NCI-H1694 treated with DMSO at 0.1 percent for 48 hours (cell line): Measurements from ENCODE around the gene GPN2.

Experiments used
- DNase-seq: peaks from one replicate; lab custom pipeline; 2025; lab: John Stamatoyannopoulos, UW

The GPN2 gene

DNA sequence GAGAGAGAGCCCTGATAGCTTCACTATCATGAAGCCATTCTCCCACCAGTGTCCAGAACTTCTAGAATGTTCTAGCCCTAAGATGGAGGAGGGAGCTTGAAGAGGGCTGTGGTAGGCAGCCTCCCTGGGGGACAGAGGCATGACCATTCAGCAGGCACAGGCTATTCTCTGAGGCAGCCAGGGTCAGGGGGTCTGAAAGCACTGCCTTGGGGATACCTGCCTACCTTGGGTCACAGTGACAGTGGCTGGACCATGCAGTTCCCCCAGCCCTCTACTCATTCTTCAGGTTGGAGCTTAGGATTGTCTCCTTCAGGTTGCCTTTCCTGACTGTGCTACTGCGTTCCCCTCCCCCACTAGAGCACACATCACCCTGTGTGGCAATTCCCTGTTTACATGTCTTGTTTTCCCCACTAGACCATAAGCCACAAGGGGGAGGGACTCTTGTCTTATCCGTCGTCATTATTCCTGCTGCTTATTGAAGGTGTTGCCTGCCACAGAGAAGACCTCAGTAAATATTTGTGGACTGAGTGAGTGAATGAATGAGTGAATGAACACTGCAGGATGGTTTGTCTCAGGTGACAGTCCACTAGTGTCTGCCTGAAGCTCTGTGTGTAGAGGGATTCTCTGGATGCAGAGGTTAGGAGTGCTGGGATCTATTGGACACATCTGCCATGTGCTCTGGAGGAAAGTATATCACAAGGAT is 58.4 kb downstream of the GPN2 start:
- no peak for DNase-seq

DNA sequence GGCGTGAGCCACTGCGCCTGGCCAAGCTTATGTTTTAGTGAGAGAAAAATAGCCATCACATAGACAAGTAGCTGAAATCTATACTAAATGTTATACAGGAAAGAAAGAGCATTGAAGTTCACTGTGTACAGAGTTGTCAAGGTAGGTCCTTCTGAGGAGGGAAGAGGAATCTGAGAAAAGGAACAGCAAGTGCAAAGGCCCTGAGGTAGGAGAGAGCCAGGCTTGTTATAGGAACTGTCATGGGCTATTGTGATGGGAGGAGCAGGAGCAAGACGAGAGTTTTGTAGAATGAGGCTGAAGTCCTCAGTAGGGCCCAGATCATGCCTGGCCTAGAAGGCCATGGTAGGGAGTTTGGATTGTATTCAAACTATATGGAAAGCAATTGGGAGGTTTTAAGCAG is 59.0 kb downstream of the GPN2 start:
- DNase-seq = no peak

DNA sequence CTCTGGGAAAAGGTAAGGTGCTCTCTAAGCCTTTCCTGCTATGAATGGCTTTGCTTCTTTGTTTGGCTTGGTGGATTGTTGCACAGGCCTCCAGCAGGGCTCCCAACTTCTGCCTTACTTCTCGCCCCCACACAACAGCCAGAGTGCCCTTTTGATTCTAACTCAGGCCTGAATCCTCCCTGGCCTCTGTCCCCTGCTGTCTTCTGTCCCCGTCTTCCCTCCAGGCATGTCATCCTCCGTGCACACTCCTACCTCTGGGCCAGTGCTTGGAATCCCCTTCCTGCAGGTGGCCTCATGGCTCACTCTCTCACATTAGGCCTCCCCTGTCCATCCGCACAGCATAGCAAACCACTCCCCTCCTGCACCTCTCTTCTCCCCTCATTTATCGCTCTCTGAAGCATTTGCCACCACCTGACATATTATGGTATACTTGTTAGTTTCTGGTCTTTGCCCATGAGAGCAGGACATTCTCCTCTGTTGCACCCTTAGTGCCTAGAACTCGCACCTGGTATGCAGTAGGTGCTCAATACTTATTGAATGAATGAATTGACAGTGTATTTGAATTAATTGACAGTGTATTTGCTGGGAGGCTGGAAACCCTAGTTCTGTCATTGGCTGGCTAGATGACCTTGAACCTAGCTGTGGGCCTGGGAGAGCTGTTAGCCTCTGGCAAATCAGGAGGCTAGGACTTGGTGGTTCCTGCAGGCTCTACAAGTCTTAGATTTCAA is 60.7 kb downstream of the GPN2 start:
- no peak for DNase-seq

DNA sequence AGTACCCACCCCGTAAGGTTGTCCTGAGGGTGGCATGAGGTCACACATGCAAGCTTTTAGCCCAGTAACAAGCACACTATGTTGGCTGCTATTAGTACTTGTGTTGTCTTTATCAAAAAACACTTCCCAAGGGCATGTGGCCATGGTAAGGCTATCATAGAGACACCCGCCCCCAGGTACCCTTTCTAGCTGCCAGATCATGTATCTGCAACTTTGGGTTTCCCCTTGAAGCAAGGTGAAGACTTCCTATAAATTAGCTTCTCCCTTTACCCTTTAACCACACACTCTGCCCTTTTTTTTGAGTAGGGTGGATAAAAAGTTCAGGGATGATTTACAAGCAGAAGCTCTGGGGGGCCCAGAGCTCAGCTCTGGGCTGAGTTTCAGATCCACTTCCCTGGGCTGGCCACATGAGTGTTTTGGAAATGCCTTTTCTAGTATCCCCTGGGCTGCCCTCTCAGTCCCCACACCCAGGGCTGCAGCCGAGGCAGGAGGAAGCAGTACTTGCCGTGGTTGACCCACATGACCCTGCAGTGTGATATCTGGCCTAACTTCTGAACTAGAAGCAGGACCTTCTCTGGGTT is 61.6 kb downstream of the GPN2 start:
- DNase-seq = no peak

DNA sequence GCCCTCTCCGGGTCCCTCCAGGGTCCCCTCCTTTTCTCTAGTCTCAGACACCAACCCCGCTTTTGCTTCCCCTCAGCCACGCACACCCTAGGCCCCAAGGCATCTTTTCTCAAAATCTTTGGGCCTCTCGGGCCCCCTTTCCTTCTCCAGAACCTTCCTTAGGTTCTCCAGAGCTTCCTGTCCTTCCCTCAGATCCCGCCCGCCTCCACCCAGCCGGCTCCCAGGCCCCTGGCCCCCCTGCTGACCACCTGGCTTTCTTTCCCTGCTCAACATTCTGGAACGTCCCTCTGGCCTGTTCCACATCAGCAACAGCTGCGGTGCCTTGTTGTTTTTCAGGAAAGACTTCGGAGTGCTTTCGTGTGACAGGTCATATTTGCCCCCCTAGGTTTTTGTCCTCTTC is 62.4 kb downstream of the GPN2 start:
- no peak for DNase-seq

DNA sequence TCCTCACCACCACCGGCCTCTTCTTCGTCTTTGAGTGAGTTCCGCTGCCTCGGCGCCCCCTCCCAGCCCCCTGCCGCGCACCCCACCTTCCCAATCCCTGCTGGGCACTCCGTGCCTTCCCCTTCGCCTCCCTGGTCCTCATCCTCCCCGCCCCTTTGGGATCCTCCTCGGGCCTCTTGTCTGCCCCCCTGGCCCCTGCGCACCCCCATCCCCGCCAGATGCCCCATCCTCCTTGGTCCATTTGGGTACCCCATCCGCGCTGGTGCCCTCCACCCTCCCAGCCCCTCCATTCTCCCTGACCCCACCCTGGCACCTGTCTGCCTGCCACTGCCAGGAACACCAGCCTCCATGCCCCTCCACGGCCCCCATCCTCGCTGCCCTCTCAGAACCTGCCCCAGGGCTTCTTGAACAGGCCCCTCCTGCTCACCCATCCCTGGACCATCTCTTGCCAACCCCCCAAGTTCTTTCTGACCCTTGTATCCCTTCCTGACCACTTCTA is 62.9 kb downstream of the GPN2 start:
- DNase-seq = no peak

DNA sequence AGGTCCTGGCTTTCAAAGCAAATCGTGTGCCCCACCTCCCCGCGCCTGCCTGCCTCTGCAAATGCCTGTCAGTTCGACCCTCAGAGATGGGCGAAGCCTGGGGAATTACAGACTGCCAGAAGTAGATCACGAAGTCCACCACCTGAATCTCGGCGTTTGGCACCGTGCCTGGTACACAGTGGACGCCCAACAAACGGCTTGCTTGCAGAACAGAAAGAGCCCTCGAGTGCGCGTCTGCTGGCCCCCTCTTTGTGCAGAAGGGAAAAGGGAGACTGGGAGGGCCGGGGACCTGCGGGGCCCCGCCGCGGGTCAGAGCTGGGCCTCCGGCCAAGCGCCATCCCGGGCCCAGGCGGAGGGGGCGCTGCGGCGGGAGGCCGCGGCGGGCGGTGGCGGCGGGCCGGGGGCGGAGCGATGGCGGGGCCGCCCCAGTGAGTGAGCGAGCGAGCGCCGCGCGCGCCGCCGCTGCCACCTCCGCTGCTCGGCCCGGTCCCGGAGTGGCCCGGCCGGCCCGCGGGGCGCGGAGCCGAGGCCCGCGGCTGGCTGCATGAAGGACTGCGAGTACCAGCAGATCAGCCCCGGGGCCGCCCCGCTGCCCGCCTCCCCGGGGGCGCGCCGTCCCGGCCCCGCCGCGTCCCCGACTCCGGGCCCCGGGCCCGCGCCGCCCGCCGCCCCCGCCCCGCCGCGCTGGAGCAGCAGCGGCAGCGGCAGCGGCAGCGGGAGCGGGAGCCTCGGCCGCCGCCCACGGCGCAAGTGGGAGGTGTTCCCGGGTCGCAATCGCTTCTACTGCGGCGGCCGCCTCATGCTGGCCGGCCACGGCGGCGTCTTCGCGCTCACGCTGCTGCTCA is 63.6 kb downstream of the GPN2 start, which contains the start of gene ZDHHC18:
Gene ZDHHC18, plus strand, starts transcription at position 428 of the 845 bp plus-strand sequence. Its CDS starts 117 bp downstream, at position 545.
- DNase-seq = peak; percentile 32
